H9 (cell line): ENCODE measurements around the gene TMEM86A. TPM values are rescaled to one million over a fixed set of nuclear protein-coding genes. Genes with fewer than 3 reads are reported as not detected.

ENCODE experiments used
- DNase-seq: peaks from one replicate; pipeline ENCODE4 v3.0.0-alpha.2; 2017
- H2AFZ ChIP-seq: one replicate; pipeline ENCODE4 v1.6.1; 2013; ENCODE audit warnings: mild to moderate bottlenecking, low read length, control low read depth, moderate library complexity
- H2AK5ac ChIP-seq: 2 replicates; pipeline ENCODE4 v1.6.1; 2013; ENCODE audit warnings: low read length, control low read depth, mixed read lengths; ENCODE audit not compliant: insufficient read length
- H2BK120ac ChIP-seq: one replicate; pipeline ENCODE4 v1.6.1; 2013; ENCODE audit warnings: low read depth, mild to moderate bottlenecking, low read length, control low read depth, inconsistent platforms; ENCODE audit not compliant: poor library complexity, severe bottlenecking
- H2BK12ac ChIP-seq: 2 replicates; pipeline ENCODE4 v1.6.1; 2013; ENCODE audit warnings: low read length, control low read depth, mixed read lengths, low read depth; ENCODE audit not compliant: insufficient read length
- H2BK15ac ChIP-seq: 2 replicates; pipeline ENCODE4 v1.6.1; 2013; ENCODE audit warnings: low read depth, low read length, control low read depth
- H2BK20ac ChIP-seq: one replicate; pipeline ENCODE4 v1.6.1; 2013; ENCODE audit warnings: low read depth, mild to moderate bottlenecking, low read length, control low read depth, inconsistent platforms; ENCODE audit not compliant: poor library complexity, severe bottlenecking
- H2BK5ac ChIP-seq: 2 replicates; pipeline ENCODE4 v1.6.1; 2013; ENCODE audit warnings: low read length, control low read depth, mixed read lengths; ENCODE audit not compliant: insufficient read length
- H3K14ac ChIP-seq: 2 replicates; pipeline ENCODE4 v1.6.1; 2013; ENCODE audit warnings: low read length, control low read depth; ENCODE audit not compliant: insufficient read depth
- H3K18ac ChIP-seq: 2 replicates; pipeline ENCODE4 v1.6.1; 2013; ENCODE audit warnings: low read depth, mild to moderate bottlenecking, mixed read lengths, low read length, control low read depth; ENCODE audit not compliant: insufficient read length
- H3K23ac ChIP-seq: 2 replicates; pipeline ENCODE4 v1.6.1; 2013; ENCODE audit warnings: low read length, control low read depth, mixed read lengths, low read depth; ENCODE audit not compliant: insufficient read length
- H3K23me2 ChIP-seq: 2 replicates; pipeline ENCODE4 v1.6.1; 2013; ENCODE audit warnings: low read depth, mild to moderate bottlenecking, mixed read lengths, low read length, control low read depth; ENCODE audit not compliant: insufficient read length, poor library complexity, severe bottlenecking
- H3K27ac ChIP-seq: 2 replicates; pipeline ENCODE4 v1.5.1; 2013; ENCODE audit warnings: low read length, control low read depth, mixed read lengths, low read depth; ENCODE audit not compliant: insufficient read length
- H3K27me3 ChIP-seq: 2 replicates; pipeline ENCODE4 v1.6.1; 2013; ENCODE audit warnings: low read length, control low read depth, inconsistent platforms; ENCODE audit not compliant: insufficient read depth
- H3K4ac ChIP-seq: 2 replicates; pipeline ENCODE4 v1.6.1; 2013; ENCODE audit warnings: low read depth, mild to moderate bottlenecking, control low read depth, inconsistent platforms, low read length, moderate library complexity
- H3K4me1 ChIP-seq: 2 replicates; pipeline ENCODE4 v1.6.1; 2013; ENCODE audit warnings: low read length, control low read depth, inconsistent platforms; ENCODE audit not compliant: insufficient read depth
- H3K4me2 ChIP-seq: 2 replicates; pipeline ENCODE4 v1.6.1; 2013; ENCODE audit warnings: low read length, control low read depth, mixed read lengths; ENCODE audit not compliant: insufficient read length, insufficient read depth
- H3K56ac ChIP-seq: 2 replicates; pipeline ENCODE4 v1.6.1; 2013; ENCODE audit warnings: low read depth, mild to moderate bottlenecking, mixed read lengths, low read length, control low read depth; ENCODE audit not compliant: insufficient read length
- H3K79me1 ChIP-seq: 2 replicates; pipeline ENCODE4 v1.6.1; 2013; ENCODE audit warnings: low read depth, mild to moderate bottlenecking, moderate library complexity, low read length, control low read depth, inconsistent platforms; ENCODE audit not compliant: insufficient read depth, poor library complexity, severe bottlenecking
- H3K79me2 ChIP-seq: 2 replicates; pipeline ENCODE4 v1.6.1; 2013; ENCODE audit warnings: low read length, control low read depth, inconsistent platforms; ENCODE audit not compliant: insufficient read depth
- H3K9ac ChIP-seq: 2 replicates; pipeline ENCODE4 v1.6.1; 2013; ENCODE audit warnings: low read length, control low read depth, mixed read lengths; ENCODE audit not compliant: insufficient read length; ENCODE audit errors: extremely low read depth
- H3K9me3 ChIP-seq: one replicate; pipeline ENCODE4 v1.6.1; 2013; ENCODE audit warnings: low read depth, low read length, inconsistent platforms; ENCODE audit not compliant: control insufficient read depth
- H3T11ph ChIP-seq: one replicate; pipeline ENCODE4 v1.6.1; 2013; ENCODE audit warnings: mild to moderate bottlenecking, low read length, control low read depth, inconsistent platforms
- H4K20me1 ChIP-seq: one replicate; pipeline ENCODE4 v1.6.1; 2013; ENCODE audit not compliant: control insufficient read depth, insufficient read length, insufficient read depth
- H4K5ac ChIP-seq: 2 replicates; pipeline ENCODE4 v1.6.1; 2013; ENCODE audit warnings: low read depth, mild to moderate bottlenecking, mixed read lengths, low read length, control low read depth; ENCODE audit not compliant: insufficient read length
- H4K8ac ChIP-seq: replicated peaks from 2 replicates; pipeline ENCODE4 v1.6.1; 2013; ENCODE audit warnings: low read length, control low read depth, mixed read lengths, low read depth; ENCODE audit not compliant: insufficient read length
- H4K91ac ChIP-seq: 2 replicates; pipeline ENCODE4 v1.6.1; 2013; ENCODE audit warnings: low read depth, mild to moderate bottlenecking, moderate library complexity, mixed read lengths, low read length, control low read depth; ENCODE audit not compliant: insufficient read length
- H3K27ac Mint-ChIP-seq, 3 experiments: 2 replicates in 2 of 3; 3 replicates in 1 of 3; pipeline ENCODE4 v1.8.0; 2020 to 2021; ENCODE audit warnings: mixed read lengths in 3 of 3, mild to moderate bottlenecking in 1 of 3, moderate library complexity in 1 of 3
- H3K27me3 Mint-ChIP-seq: 2 replicates; pipeline ENCODE4 v1.8.0; 2021; ENCODE audit warnings: low read depth, mild to moderate bottlenecking, moderate library complexity, mixed read lengths
- H3K36me3 Mint-ChIP-seq, 3 experiments: 2 replicates in 2 of 3; 3 replicates in 1 of 3; pipeline ENCODE4 v1.8.0; 2020 to 2021; ENCODE audit warnings: low read depth in 3 of 3, mixed read lengths in 3 of 3; ENCODE audit not compliant: insufficient read depth in 1 of 3
- H3K4me1 Mint-ChIP-seq, 2 experiments: 2 replicates each; pipeline ENCODE4 v1.8.0; 2020; ENCODE audit warnings: mixed read lengths in 2 of 2
- H3K4me3 Mint-ChIP-seq, 2 experiments: 2 replicates in 1 of 2; 3 replicates in 1 of 2; pipeline ENCODE4 v1.8.0; 2020 to 2021; ENCODE audit warnings: mild to moderate bottlenecking in 2 of 2, mixed read lengths in 2 of 2, moderate library complexity in 1 of 2
- H3K9me3 Mint-ChIP-seq, 2 experiments: 2 replicates in 1 of 2; 3 replicates in 1 of 2; pipeline ENCODE4 v1.8.0; 2020; ENCODE audit warnings: mild to moderate bottlenecking in 2 of 2, mixed read lengths in 2 of 2, moderate library complexity in 1 of 2
- CTCF ChIP-seq: fragments of 200-600 bp; sonication (generic); conservative IDR thresholded peaks from 3 replicates; pipeline ENCODE4 v1.8.0; 2021; ENCODE audit warnings: antibody characterized with exemption, mild to moderate bottlenecking
- WGBS: extraction: QIAGEN DNeasy Blood & Tissue Kit; methylation state at CpG from one replicate; pipeline ENCODE4 v1.1.7; 2013; ENCODE audit warnings: missing lambda C conversion rate, low lambda C conversion rate, mixed read lengths; ENCODE audit not compliant: insufficient read length; ENCODE audit errors: extremely low coverage; 5-methylcytosine and 5-hydroxymethylcytosine counted together
- total RNA-seq: library from RNA; stranded (reverse); gene quantifications from 2 replicates; pipeline ENCODE4 v1.2.1, GENCODE V29; 2021

The TMEM86A gene
- total RNA-seq, 1 experiment from 2014 or later, result 2.3 TPM

DNA sequence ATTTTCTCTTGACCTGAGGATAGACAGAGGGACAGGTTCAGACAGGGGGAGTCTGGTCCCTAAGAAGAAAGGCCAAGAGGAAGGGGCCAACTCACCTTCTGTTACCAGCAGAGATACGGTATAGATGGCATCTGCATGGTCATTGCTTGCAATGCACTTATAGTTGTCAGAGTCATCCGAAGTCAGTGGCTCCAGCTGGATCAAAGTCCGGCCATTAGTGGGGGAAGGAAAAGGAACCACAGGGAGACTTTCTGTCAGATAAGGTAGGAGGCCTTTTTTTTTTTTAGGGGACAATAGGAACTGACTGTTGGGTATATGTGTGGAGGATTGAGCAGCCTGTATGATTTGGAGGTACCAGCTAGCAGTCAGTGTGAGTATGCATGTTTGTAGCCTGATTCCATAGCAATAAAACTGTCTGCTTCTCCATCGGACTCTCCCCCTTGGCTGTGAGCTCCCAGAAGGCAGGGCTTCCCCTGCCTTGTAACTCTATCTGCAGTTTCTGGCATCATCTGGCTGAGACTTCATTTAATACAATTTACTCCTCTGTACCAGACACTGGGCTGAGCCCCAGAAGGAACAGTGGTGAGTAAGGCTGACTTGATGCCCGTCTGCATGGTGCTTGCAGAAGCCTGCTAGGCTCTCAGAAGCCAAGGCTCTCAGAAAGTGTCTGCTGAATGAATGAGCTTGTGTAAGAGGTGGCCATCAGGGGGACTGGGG is 21.7 kb downstream of the TMEM86A start:
- Histone ChIP-seq H2BK12ac (no peak overlapping the region), H2BK20ac (no peak overlapping the region), H3K79me1 (no peaks in the 10 kb centered on the region), H3T11ph (no peak overlapping the region), H4K8ac (no peak overlapping the region), H3K23me2 (peaks cover 9% of the 10 kb centered on the region), H4K91ac (no peak overlapping the region), H2BK120ac (no peak overlapping the region), H3K18ac (no peak overlapping the region), H3K27me3 (no peaks in the 10 kb centered on the region), H3K9me3 (no peaks in the 10 kb centered on the region), H2BK5ac (no peak overlapping the region), H3K23ac (no peak overlapping the region), H3K56ac (no peak overlapping the region), H3K79me2 (no peaks in the 10 kb centered on the region), H3K4ac (no peak overlapping the region), H4K20me1 (no peaks in the 10 kb centered on the region), H3K14ac (no peak overlapping the region), H2AK5ac (no peak overlapping the region), H3K4me2 (peak overlapping the region; percentile 79), H3K4me1 (no peaks in the 10 kb centered on the region; the same call in 1 of the 2 replicates), H2BK15ac (no peak overlapping the region), H2AFZ (no peak overlapping the region), H4K5ac (no peak overlapping the region), H3K27ac (no peak overlapping the region), H3K9ac (no peak overlapping the region)
- H3K9me3 Mint-ChIP-seq, result no peaks in the 10 kb centered on the region
- no peak for DNase-seq
- WGBS, result no CpG with 5 or more reads among the region's 5 CpGs
- H3K36me3 Mint-ChIP-seq, result no peaks in the 10 kb centered on the region
- no peak overlapping the region for H3K27ac Mint-ChIP-seq
- no peak for TF ChIP-seq CTCF
- H3K27me3 Mint-ChIP-seq, result peaks cover 43% of the 10 kb centered on the region
- peaks cover 9 to 16% of the 10 kb centered on the region in 2 experiments for H3K4me1 Mint-ChIP-seq
- peak overlapping the region; percentile 75 to 91; a peak in 4 of 5 replicates for H3K4me3 Mint-ChIP-seq
